Measurements from ENCODE around the gene MRPS6. TPM values are rescaled to one million over a fixed set of nuclear protein-coding genes. Genes with fewer than 3 reads are reported as not detected.

MRPS6 gene
- total RNA-seq, 1 donor from 2014 or later, result 42.4 TPM

GRCh38 chr21:34123609-34124008 lies 50.2 kb downstream of the MRPS6 start:
- H3K27me3 Mint-ChIP-seq (ENCODE audit: unreplicated experiment), result peaks cover 2% of the 10 kb centered on the region
- no peaks in the 10 kb centered on the region for H3K36me3 Mint-ChIP-seq (ENCODE audit: low read depth, unreplicated experiment)
- no peak for DNase-seq (ENCODE audit: low spot score)
- H3K27ac Mint-ChIP-seq (ENCODE audit: unreplicated experiment), result no peak overlapping the region
- no peak for TF ChIP-seq CTCF (IDR thresholded peaks at IDR 0.05; ENCODE audit: unreplicated experiment)
- no peaks in the 10 kb centered on the region for H3K4me1 Mint-ChIP-seq (ENCODE audit: unreplicated experiment)
- no peaks in the 10 kb centered on the region for H3K9me3 Mint-ChIP-seq (ENCODE audit: unreplicated experiment)
- H3K4me3 Mint-ChIP-seq (ENCODE audit: unreplicated experiment), result no peak overlapping the region

GRCh38 chr21:34126269-34126668 lies 52.9 kb downstream of the MRPS6 start:
- H3K27me3 Mint-ChIP-seq (ENCODE audit: unreplicated experiment), result peaks cover 2% of the 10 kb centered on the region

GRCh38 chr21:34126691-34127090 lies 53.3 kb downstream of the MRPS6 start:
- no peak for DNase-seq (ENCODE audit: low spot score)
- TF ChIP-seq CTCF (IDR thresholded peaks at IDR 0.05; ENCODE audit: unreplicated experiment), result no peak
- peaks cover 15% of the 10 kb centered on the region for H3K4me1 Mint-ChIP-seq (ENCODE audit: unreplicated experiment)
- no peaks in the 10 kb centered on the region for H3K9me3 Mint-ChIP-seq (ENCODE audit: unreplicated experiment)
- peaks cover 2% of the 10 kb centered on the region for H3K36me3 Mint-ChIP-seq (ENCODE audit: low read depth, unreplicated experiment)
- H3K27ac Mint-ChIP-seq (ENCODE audit: unreplicated experiment), result peak overlapping the region; percentile 16
- H3K4me3 Mint-ChIP-seq (ENCODE audit: unreplicated experiment), result no peak overlapping the region
- peaks cover 2% of the 10 kb centered on the region for H3K27me3 Mint-ChIP-seq (ENCODE audit: unreplicated experiment)

More at GRCh38 chr21:34126269-34126668, 52.9 kb downstream of the MRPS6 start:
- no peak for TF ChIP-seq CTCF (IDR thresholded peaks at IDR 0.05; ENCODE audit: unreplicated experiment)
- H3K4me1 Mint-ChIP-seq (ENCODE audit: unreplicated experiment), result peaks cover 15% of the 10 kb centered on the region
- no peaks in the 10 kb centered on the region for H3K9me3 Mint-ChIP-seq (ENCODE audit: unreplicated experiment)
- H3K36me3 Mint-ChIP-seq (ENCODE audit: low read depth, unreplicated experiment), result no peaks in the 10 kb centered on the region
- H3K4me3 Mint-ChIP-seq (ENCODE audit: unreplicated experiment), result no peak overlapping the region
- DNase-seq (ENCODE audit: low spot score), result no peak
- H3K27ac Mint-ChIP-seq (ENCODE audit: unreplicated experiment), result peak overlapping the region; percentile 16

GRCh38 chr21:34128124-34128523 lies 54.7 kb downstream of the MRPS6 start:
- no peak overlapping the region for H3K27ac Mint-ChIP-seq (ENCODE audit: unreplicated experiment)

GRCh38 chr21:34128674-34129038 lies 55.3 kb downstream of the MRPS6 start:
- Mint-ChIP-seq H3K9me3 (ENCODE audit: unreplicated experiment) (no peaks in the 10 kb centered on the region), H3K4me3 (ENCODE audit: unreplicated experiment) (no peak overlapping the region), H3K27me3 (ENCODE audit: unreplicated experiment) (peaks cover 2% of the 10 kb centered on the region), H3K27ac (ENCODE audit: unreplicated experiment) (no peak overlapping the region), H3K4me1 (ENCODE audit: unreplicated experiment) (peaks cover 20% of the 10 kb centered on the region), H3K36me3 (ENCODE audit: low read depth, unreplicated experiment) (peaks cover 5% of the 10 kb centered on the region)
- no peak for TF ChIP-seq CTCF (IDR thresholded peaks at IDR 0.05; ENCODE audit: unreplicated experiment)
- DNase-seq (ENCODE audit: low spot score), result no peak

More at GRCh38 chr21:34128124-34128523, 54.7 kb downstream of the MRPS6 start:
- TF ChIP-seq CTCF (IDR thresholded peaks at IDR 0.05; ENCODE audit: unreplicated experiment), result no peak
- Mint-ChIP-seq H3K36me3 (ENCODE audit: low read depth, unreplicated experiment) (peaks cover 5% of the 10 kb centered on the region), H3K4me3 (ENCODE audit: unreplicated experiment) (no peak overlapping the region), H3K9me3 (ENCODE audit: unreplicated experiment) (no peaks in the 10 kb centered on the region), H3K4me1 (ENCODE audit: unreplicated experiment) (peaks cover 16% of the 10 kb centered on the region), H3K27me3 (ENCODE audit: unreplicated experiment) (peaks cover 2% of the 10 kb centered on the region)
- no peak for DNase-seq (ENCODE audit: low spot score)
